Inflammatory macrophage (primary cell): Measurements from ENCODE around the gene LEFTY2.
A peak's percentile ranks its signal among the peaks of the same experiment; 100 is the strongest.
"Not testable (repeated sequence)": the region's sequence is repeated elsewhere in the genome, so short reads cannot be mapped to it uniquely, and the experiment has no call there.

ENCODE experiments used
- DNase-seq, 2 donors: peaks; one replicate each; pipeline ENCODE4 v3.0.0-alpha.2; 2020 to 2022
- total RNA-seq, 18 experiments: gene quantifications; one replicate each; lab custom pipeline; 2026; ENCODE audit warnings: mixed read lengths in 6 of 18, inconsistent platforms in 2 of 18; lab: John Stamatoyannopoulos, UW

Gene LEFTY2, protein sequence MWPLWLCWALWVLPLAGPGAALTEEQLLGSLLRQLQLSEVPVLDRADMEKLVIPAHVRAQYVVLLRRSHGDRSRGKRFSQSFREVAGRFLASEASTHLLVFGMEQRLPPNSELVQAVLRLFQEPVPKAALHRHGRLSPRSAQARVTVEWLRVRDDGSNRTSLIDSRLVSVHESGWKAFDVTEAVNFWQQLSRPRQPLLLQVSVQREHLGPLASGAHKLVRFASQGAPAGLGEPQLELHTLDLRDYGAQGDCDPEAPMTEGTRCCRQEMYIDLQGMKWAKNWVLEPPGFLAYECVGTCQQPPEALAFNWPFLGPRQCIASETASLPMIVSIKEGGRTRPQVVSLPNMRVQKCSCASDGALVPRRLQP
- total RNA-seq: 0 to 0.03 (median 0) reads per million in 18 experiments

GRCh38 chr1:225941187-225941941 is at the start of gene LEFTY2:
Gene LEFTY2, minus strand, starts transcription at chr1:225941220. Its CDS starts 80 bp downstream, at chr1:225941140.
- DNase-seq: no peak

DNA sequence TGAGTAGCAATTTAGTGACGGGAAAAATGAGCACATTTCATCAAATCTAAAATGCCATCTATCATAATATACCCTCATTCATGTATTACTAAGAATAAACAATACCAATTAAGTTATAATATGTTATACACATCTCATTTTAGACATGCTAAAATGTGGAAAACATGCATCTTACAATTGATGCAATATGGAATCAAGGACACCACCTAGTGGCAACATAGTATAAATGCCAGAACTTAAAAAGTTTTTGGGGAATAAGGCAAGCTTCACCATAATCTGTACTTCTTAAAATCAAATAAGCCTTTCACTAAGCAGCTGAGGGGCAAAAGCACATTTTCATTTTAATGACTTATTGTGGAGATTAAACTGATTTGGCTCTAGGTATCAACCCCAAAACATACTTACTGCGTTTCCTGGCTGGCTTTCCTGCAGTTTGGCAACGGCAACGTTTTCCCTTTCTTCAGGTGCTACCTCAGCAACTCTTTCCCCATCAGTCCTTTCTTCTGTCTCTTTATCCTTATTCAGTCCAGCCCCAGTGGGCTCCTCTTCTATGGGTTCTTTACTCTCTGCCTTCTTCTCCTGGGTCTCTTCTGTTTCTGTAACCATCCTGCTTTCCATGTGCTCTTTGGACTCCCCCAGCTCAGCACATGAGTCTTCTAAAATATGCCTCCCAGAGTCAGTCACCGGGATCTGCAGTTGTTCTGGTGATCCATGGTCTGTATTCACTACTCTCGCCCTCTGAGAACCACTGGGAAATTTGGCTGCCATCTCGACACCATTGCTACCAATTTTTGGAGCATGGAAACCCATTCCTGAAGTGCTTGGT is 46.7 kb upstream of the LEFTY2 start:
- DNase-seq: peak; percentile 14 to 62

GRCh38 chr1:225981714-225982113 is 40.7 kb upstream of the LEFTY2 start:
- DNase-seq: no peak

GRCh38 chr1:225980005-225980836 is 39.2 kb upstream of the LEFTY2 start:
- peak; percentile 42 to 51 for DNase-seq

DNA sequence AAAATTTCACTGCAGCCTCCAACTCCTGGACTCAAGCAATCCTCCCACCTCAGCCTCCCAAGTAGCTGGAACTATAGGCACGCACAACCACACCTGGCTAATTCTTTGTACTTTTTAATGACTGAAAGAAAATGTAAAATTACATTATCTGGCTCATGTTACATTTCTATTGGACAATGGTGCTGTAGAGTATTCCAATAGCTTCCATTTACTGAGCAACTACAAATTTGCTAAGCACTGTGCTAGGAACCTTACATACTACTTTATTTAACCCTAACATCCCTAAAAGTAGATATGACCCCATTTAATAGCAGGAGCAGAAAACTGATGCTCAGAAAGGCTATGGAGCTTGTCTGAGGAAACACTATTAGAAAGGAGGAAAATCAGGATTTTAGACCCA is 38.4 kb upstream of the LEFTY2 start:
- no peak for DNase-seq

DNA sequence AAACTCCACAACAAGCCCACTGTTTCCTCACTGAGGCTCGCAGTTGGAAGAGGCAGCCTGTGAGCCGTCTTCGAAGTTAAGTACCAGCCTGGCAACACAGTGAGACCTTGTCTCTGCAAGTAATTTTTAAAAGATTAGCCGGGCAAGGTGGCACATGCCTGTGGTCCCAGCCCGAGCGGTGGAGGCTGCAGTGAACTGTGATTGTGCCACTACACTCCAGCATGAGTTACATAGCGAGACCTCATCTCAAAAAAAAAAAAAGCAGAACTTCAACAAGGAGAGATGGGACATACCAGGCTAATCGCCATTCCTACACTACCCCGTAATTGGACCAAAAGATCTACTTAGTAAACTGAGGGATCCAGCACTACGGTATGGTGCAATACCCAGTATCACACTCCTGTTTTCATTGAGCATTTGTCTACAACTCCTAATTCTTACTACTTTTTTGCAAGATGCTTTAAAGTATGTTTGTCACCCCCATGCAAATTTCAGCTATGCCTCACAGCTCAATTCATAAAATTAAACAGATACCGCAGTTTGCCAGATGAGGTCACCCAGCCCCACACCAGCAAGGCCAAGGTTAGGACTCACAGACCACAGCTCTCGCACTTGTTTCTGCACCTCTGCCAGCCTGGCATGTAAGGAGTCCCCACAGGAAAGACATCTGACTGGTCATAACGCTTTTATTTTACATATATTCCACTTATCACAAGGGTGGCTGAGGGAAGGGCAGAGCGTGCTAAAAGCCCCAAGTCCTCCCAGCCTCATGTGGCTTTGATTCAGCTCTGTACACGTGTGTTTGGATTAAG is 37.1 kb upstream of the LEFTY2 start:
- peak; percentile 23 to 27 for DNase-seq

DNA sequence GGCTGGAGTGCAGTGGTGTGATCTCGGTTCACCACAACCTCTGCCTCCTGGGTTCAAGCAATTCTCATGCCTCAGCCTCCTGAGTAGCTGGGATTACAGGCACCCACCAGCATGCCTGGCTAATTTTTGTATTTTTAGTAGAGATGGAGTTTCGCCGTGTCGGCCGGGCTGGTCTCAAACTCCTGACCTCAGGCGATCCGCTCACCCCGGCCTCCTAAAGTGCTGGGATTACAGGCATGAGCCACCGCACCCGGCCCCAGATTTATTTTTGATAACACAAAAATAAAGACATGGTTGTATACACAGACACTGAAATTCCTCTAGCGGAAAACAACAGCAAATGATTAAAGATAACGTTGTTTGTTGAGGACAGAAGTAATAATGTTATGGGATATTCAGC is 34.1 kb upstream of the LEFTY2 start:
- not testable (repeated sequence) for DNase-seq

GRCh38 chr1:225974454-225974853 is 33.4 kb upstream of the LEFTY2 start:
- DNase-seq: no peak

GRCh38 chr1:225973158-225973557 is 32.1 kb upstream of the LEFTY2 start:
- no peak for DNase-seq

DNA sequence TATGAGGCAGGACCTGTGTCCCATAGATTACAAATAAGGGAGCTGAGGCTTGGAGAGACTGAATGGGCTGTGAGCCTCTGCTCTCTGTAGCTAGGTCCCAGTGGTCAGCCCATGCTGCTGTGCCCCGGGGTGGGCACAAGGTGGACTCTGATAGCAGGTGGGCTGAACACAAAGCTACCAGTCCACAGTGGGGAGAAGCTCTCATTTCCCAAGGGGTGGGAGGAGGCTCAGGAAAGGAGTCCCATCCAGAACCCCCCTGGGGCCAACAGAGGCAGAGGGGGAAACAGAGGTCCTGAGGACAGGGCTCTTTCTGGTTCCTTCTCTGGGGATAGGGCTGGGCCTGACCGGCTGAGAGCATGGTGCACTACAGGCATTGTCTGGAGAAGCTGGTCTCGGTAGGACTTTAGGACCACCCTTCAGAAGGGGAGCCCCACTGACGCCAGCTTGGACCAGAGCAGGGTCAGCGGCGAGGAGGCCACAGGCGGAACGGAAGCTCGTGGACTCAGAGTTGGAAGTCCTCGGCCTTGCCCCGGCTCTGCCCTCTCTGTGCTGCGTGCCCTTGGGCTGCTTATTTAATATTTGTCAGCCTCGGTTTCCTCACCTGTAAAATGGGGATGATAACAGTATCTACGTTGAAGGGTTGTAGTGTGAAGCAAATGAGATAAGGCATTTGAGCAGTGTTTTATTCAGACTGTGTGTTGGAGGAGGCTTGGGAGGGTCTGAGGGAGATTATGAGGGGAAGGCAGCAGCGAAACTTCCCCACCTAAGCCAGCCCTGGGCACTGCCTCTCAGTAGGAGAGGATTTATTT is 31.5 kb upstream of the LEFTY2 start:
- DNase-seq: no peak

- DNase-seq: not testable (repeated sequence)
Measured at GRCh38 chr1:225970592-225971157, 29.7 kb upstream of the LEFTY2 start.

DNA sequence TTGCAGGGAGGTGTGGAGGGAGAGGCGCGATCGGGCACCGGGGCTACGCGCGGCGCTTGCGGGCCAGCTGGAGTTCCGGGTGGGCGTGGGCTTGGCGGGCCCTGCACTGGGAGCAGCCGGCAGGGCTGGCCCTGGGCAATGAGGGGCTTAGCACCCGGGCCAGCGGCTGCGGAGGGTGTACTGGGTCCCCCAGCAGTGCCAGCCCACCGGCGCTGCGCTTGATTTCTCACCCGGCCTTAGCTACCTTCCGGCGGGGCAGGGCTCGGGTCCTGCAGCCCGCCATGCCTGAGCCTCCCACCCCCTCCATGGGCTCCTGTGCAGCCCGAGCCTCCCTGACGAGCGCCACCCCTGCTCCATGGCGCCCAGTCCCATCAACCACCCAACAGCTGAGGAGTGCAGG is 28.7 kb upstream of the LEFTY2 start:
- not testable (repeated sequence) for DNase-seq

DNA sequence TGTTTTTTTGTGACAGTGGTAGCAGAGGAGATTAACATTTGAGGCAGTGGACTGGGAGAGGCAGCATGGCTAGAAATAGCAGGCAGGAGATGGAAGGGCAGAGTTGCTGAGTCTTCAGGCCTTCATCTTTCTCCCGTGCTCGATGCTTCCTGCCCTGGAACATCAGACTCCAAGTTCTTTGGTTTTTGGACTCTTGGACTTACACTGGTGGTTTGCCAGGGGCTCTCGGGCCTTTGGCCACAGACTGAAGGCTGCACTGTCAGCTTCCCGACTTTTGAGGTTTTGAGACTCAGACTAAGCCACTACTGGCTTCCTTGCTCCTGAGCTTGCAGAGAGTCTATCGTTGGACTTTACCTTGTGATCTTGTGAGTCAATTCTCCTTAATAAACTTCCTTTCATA is 24.2 kb upstream of the LEFTY2 start:
- no peak for DNase-seq

DNA sequence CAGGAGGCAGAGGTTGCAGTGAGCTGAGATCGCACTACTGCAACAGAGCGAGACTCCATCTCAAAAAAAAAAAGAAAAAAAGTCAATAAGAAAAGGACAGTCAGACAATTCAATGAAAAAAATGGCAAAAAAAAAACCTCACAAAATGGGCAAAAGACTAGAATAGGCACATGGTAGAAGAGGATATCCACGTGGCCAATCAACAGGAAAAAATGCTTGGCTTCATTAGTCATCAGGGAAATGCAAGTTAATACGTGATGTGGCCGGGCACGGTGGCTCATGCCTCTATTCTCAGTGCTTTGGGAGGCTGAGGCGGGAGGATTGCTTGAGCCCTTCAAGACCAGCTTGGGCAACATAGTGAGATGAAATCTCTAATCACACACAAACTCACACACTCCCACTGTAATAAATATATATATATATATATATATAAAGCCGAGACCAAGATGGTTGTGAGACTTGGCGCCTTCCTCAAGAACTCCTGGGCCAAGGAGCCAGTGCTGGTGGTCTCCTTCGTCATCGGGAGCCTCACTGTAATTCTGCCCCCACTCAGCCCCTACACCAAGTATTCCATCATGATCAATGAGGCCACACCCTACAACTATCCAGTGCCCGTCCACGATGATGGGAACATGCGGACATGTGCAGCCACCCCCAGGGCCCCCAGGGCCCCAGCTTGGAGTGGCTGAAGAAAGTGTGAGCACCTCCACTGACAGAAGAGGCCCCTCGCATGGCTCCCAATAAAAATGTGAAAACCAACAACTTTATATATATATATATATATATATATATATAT is 22.9 kb upstream of the LEFTY2 start:
- no peak for DNase-seq

- DNase-seq: peak; percentile 16 to 42
Measured at GRCh38 chr1:225962440-225962975, 21.5 kb upstream of the LEFTY2 start.

- no peak for DNase-seq
Measured at GRCh38 chr1:225961659-225962439, 20.8 kb upstream of the LEFTY2 start.

- DNase-seq: no peak
Measured at GRCh38 chr1:225958041-225958440, 17.0 kb upstream of the LEFTY2 start.

DNA sequence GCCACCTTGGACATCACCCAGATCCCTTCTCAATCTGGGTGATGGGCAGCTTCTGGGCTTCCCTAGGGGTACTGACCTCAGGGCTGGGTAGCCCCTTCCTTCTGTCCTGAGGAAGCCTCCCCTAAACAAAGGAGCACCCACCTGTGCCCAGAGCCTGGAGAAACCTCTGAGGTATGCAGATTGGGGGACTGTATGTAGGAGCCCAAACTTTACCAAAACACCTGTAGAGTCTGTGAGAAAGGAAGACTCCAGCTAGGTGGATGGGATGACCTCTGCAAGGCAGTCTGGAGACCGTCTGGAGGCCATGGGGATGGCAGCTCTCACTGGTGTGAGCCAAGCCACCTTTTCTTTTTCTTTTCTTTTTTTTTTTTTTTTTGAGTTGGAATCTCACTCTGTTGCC is 13.7 kb upstream of the LEFTY2 start:
- no peak for DNase-seq
